Bronchial epithelial cell (primary cell): ENCODE measurements around the gene ACOT8. TPM values are rescaled to one million over a fixed set of nuclear protein-coding genes. Genes with fewer than 3 reads are reported as not detected.

Experiments
- DNase-seq: peaks from one replicate; pipeline ENCODE4 v3.0.0-alpha.2; 2010; ENCODE audit warnings: low read depth
- FAIRE-seq: peaks from 2 replicates; lab custom pipeline; 2011; peaks lifted over from hg19 to GRCh38; lab: Jason Lieb, UNC
- H3K27me3 ChIP-seq: 2 replicates; pipeline ENCODE4 v1.5.1; 2011; ENCODE audit warnings: low read length; ENCODE audit not compliant: control insufficient read depth, insufficient read depth
- H3K36me3 ChIP-seq: 2 replicates; pipeline ENCODE4 v1.5.1; 2011; ENCODE audit warnings: low read length; ENCODE audit not compliant: control insufficient read depth, insufficient read depth
- H3K4me3 ChIP-seq: 2 replicates; pipeline ENCODE4 v1.5.1; 2011; ENCODE audit warnings: mild to moderate bottlenecking, low read depth, low read length, control low read depth
- CTCF ChIP-seq: IDR thresholded peaks from 2 replicates; pipeline ENCODE4 v1.5.1; 2011; ENCODE audit warnings: mild to moderate bottlenecking, moderate library complexity, low read length, control low read depth, inconsistent platforms; ENCODE audit not compliant: insufficient read depth, severe bottlenecking
- total RNA-seq: library from RNA; depleted of rRNA; stranded (reverse); fragments of >200 nt; gene quantifications from 2 replicates; pipeline ENCODE4 v1.2.1, GENCODE V29; 2014

ACOT8 gene
- total RNA-seq, 1 donor from 2014 or later: 31.1 TPM

DNA sequence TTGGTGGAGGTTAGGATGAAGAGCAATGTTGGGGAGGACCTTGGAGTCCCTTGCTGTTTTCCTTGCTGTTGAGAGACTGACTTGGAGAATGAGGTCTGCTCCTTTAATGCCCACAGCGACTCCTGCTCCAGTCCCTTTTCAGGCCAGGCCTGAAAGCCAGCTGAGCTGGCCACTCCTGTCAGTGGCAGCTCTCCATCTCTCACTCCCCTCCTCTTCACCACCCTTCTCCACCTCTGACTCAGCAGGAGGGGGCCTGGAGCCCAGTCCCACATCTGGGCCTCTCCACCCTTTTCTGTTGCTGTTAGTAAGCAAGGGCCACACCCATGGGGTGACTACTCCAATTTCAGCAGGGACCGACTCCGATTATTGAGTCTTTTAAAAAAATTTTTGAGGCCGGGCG lies 21.4 kb downstream of the ACOT8 start:
- H3K4me3 ChIP-seq: no peak overlapping the region
- DNase-seq: peak; percentile 33
- no peaks in the 10 kb centered on the region for H3K36me3 ChIP-seq
- no peak for FAIRE-seq
- TF ChIP-seq CTCF: no peak
- H3K27me3 ChIP-seq: no peaks in the 10 kb centered on the region

DNA sequence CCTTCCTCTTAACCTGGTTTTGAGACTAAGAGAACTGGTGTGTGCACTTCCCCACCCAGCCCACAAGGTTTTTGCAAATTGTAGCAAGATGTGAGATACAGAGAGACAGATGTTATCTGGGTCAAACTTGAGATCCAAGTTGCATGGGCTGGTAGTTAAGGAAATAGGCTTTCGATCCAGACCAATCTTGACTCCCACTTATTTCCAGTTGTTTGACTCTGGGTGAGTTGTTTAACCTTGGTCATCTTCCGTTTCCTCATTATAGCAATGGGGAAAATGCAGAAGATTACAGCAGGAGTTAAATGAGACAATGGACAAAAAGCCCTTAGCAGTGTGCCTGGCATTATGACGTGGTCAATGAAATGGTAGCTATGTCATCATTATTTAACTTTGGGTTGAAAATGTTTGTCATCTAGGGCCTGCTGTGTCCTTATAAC lies 21.8 kb downstream of the ACOT8 start:
- FAIRE-seq (no peak), DNase-seq (no peak)
- Histone ChIP-seq H3K27me3 (no peaks in the 10 kb centered on the region), H3K4me3 (no peak overlapping the region), H3K36me3 (no peaks in the 10 kb centered on the region)
- no peak for TF ChIP-seq CTCF

DNA sequence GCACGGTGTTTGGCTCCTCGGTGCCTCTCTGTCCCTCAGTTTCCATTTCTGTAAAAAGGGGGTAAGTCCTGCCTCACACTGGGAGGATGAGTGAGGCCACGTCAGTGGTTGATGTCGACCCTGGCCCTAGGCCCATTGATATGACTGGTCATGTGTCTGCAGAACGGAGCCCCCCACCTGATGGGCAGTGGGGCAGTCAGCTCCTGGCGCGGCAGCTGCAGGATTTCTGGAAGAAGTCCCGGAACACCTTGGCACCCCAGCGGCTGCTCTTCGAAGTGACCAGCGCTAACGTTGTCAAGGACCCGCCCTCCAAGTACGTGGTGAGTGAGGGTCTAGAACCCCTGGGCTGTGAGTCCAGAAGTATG lies 22.4 kb downstream of the ACOT8 start:
- DNase-seq: no peak
- no peaks in the 10 kb centered on the region for H3K36me3 ChIP-seq
- FAIRE-seq: no peak
- TF ChIP-seq CTCF: no peak
- no peak overlapping the region for H3K4me3 ChIP-seq
- H3K27me3 ChIP-seq: no peaks in the 10 kb centered on the region

GRCh38 chr20:45833883-45834796 lies 23.1 kb downstream of the ACOT8 start:
- TF ChIP-seq CTCF: no peak
- no peak for DNase-seq
- Histone ChIP-seq H3K27me3 (no peaks in the 10 kb centered on the region), H3K4me3 (peak overlapping the region; percentile 67), H3K36me3 (no peaks in the 10 kb centered on the region)
- FAIRE-seq: no peak

DNA sequence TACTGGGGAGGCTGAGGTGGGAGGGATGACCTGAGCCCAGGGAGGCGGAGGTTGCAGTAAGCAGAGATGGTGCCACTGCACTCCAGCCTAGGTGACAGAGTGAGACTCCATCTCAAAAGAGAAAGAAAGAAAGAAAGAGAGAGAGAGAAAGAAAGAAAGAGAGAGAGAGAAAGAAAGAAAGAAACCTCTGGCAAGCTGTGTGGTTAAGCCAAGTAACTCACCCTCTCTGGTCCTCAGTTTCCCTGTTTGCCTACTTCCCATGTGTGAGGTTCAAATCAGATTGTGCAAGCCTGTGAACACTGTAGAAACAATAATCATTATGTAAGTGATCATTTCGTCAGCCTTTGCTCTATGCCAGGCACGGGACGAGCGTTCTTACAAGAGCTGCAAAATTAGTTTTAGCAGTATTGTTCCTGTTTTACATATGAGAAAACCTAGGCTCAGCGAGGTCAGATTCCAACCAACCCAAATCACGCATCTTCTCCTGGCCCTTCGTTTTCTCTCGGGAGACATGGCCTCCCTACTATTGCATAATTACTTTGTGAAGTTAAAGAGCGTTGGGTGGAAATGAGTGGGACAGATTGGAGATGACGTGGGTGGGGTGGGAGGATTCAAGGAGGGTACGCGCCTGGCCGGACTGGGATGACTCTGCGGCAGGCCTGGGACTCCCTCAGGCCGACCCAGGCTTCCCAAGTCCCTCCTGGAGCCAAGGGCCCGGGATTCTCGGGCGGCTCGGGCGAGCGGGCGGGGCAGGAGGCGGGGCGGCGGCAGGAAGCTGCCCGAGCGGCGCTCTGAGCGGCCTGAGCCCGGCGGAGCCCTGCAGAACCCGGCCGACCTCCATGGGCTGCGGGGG lies 23.9 kb downstream of the ACOT8 start, which contains the start of gene SNX21:
TSS of gene SNX21 (plus strand) at position 770 of the 853 bp plus-strand sequence. CDS start 121 bp downstream, outside the sequence.
- Histone ChIP-seq H3K4me3 (peak within 1 kb of the TSS; percentile 67), H3K36me3 (no peaks in the 10 kb centered on the region), H3K27me3 (no peaks in the 10 kb centered on the region)
- peak; percentile 73 for DNase-seq
- FAIRE-seq: no peak
- TF ChIP-seq CTCF: no peak
